ENCODE measurements around the gene RAI1.

Gene RAI1

GRCh38 chr17:17784657-17785267 lies 103.5 kb downstream of the RAI1 start:
- Histone ChIP-seq H3K27ac (ENCODE audit: insufficient read depth, low read length, poor library complexity, severe bottlenecking) (no peak overlapping the region), H3K36me3 (ENCODE audit: control insufficient read depth, insufficient read depth, low read length) (no peaks in the 10 kb centered on the region), H3K27me3 (replicated peaks; ENCODE audit: control insufficient read depth, insufficient read depth, low read length, poor library complexity, severe bottlenecking) (no peaks in the 10 kb centered on the region), H3K9me3 (ENCODE audit: control insufficient read depth, low read length) (no peaks in the 10 kb centered on the region), H3K4me1 (ENCODE audit: control insufficient read depth, insufficient read depth, low read length, poor library complexity, severe bottlenecking) (peaks cover 17% of the 10 kb centered on the region), H3K4me3 (ENCODE audit: insufficient read depth, low read depth, low read length, poor library complexity, severe bottlenecking) (no peak overlapping the region)
- DNase-seq: no peak

GRCh38 chr17:17785407-17785806 lies 104.1 kb downstream of the RAI1 start:
- Histone ChIP-seq H3K4me3 (ENCODE audit: insufficient read depth, low read depth, low read length, poor library complexity, severe bottlenecking) (no peak overlapping the region), H3K27me3 (replicated peaks; ENCODE audit: control insufficient read depth, insufficient read depth, low read length, poor library complexity, severe bottlenecking) (no peaks in the 10 kb centered on the region), H3K36me3 (ENCODE audit: control insufficient read depth, insufficient read depth, low read length) (no peaks in the 10 kb centered on the region), H3K4me1 (ENCODE audit: control insufficient read depth, insufficient read depth, low read length, poor library complexity, severe bottlenecking) (peaks cover 17% of the 10 kb centered on the region), H3K9me3 (ENCODE audit: control insufficient read depth, low read length) (no peaks in the 10 kb centered on the region), H3K27ac (ENCODE audit: insufficient read depth, low read length, poor library complexity, severe bottlenecking) (no peak overlapping the region)
- no peak for DNase-seq

GRCh38 chr17:17786998-17787397 lies 105.7 kb downstream of the RAI1 start:
- no peak for DNase-seq
- Histone ChIP-seq H3K27ac (ENCODE audit: insufficient read depth, low read length, poor library complexity, severe bottlenecking) (no peak overlapping the region), H3K9me3 (ENCODE audit: control insufficient read depth, low read length) (no peaks in the 10 kb centered on the region), H3K4me1 (ENCODE audit: control insufficient read depth, insufficient read depth, low read length, poor library complexity, severe bottlenecking) (peaks cover 14% of the 10 kb centered on the region), H3K27me3 (replicated peaks; ENCODE audit: control insufficient read depth, insufficient read depth, low read length, poor library complexity, severe bottlenecking) (no peaks in the 10 kb centered on the region), H3K36me3 (ENCODE audit: control insufficient read depth, insufficient read depth, low read length) (no peaks in the 10 kb centered on the region), H3K4me3 (ENCODE audit: insufficient read depth, low read depth, low read length, poor library complexity, severe bottlenecking) (no peak overlapping the region)

GRCh38 chr17:17787568-17787967 lies 106.3 kb downstream of the RAI1 start:
- H3K4me1 ChIP-seq (ENCODE audit: control insufficient read depth, insufficient read depth, low read length, poor library complexity, severe bottlenecking): peaks cover 9% of the 10 kb centered on the region
- H3K36me3 ChIP-seq (ENCODE audit: control insufficient read depth, insufficient read depth, low read length): no peaks in the 10 kb centered on the region
- no peak overlapping the region for H3K4me3 ChIP-seq (ENCODE audit: insufficient read depth, low read depth, low read length, poor library complexity, severe bottlenecking)
- no peaks in the 10 kb centered on the region for H3K27me3 ChIP-seq (replicated peaks; ENCODE audit: control insufficient read depth, insufficient read depth, low read length, poor library complexity, severe bottlenecking)
- H3K9me3 ChIP-seq (ENCODE audit: control insufficient read depth, low read length): no peaks in the 10 kb centered on the region
- H3K27ac ChIP-seq (ENCODE audit: insufficient read depth, low read length, poor library complexity, severe bottlenecking): no peak overlapping the region
- DNase-seq: no peak

- Histone ChIP-seq H3K27me3 (replicated peaks; ENCODE audit: control insufficient read depth, insufficient read depth, low read length, poor library complexity, severe bottlenecking) (no peaks in the 10 kb centered on the region), H3K4me3 (ENCODE audit: insufficient read depth, low read depth, low read length, poor library complexity, severe bottlenecking) (no peak overlapping the region), H3K27ac (ENCODE audit: insufficient read depth, low read length, poor library complexity, severe bottlenecking) (no peak overlapping the region), H3K9me3 (ENCODE audit: control insufficient read depth, low read length) (no peaks in the 10 kb centered on the region), H3K4me1 (ENCODE audit: control insufficient read depth, insufficient read depth, low read length, poor library complexity, severe bottlenecking) (peaks cover 15% of the 10 kb centered on the region), H3K36me3 (ENCODE audit: control insufficient read depth, insufficient read depth, low read length) (no peaks in the 10 kb centered on the region)
- DNase-seq: no peak
Observed at GRCh38 chr17:17788967-17789366, 107.7 kb downstream of the RAI1 start.

GRCh38 chr17:17789410-17789809 lies 108.2 kb downstream of the RAI1 start:
- H3K27ac ChIP-seq (ENCODE audit: insufficient read depth, low read length, poor library complexity, severe bottlenecking): no peak overlapping the region
- DNase-seq: no peak
- H3K4me1 ChIP-seq (ENCODE audit: control insufficient read depth, insufficient read depth, low read length, poor library complexity, severe bottlenecking): peaks cover 10% of the 10 kb centered on the region
- no peaks in the 10 kb centered on the region for H3K9me3 ChIP-seq (ENCODE audit: control insufficient read depth, low read length)
- H3K27me3 ChIP-seq (replicated peaks; ENCODE audit: control insufficient read depth, insufficient read depth, low read length, poor library complexity, severe bottlenecking): no peaks in the 10 kb centered on the region
- no peaks in the 10 kb centered on the region for H3K36me3 ChIP-seq (ENCODE audit: control insufficient read depth, insufficient read depth, low read length)
- H3K4me3 ChIP-seq (ENCODE audit: insufficient read depth, low read depth, low read length, poor library complexity, severe bottlenecking): no peak overlapping the region

- Histone ChIP-seq H3K27me3 (replicated peaks; ENCODE audit: control insufficient read depth, insufficient read depth, low read length, poor library complexity, severe bottlenecking) (no peaks in the 10 kb centered on the region), H3K4me1 (ENCODE audit: control insufficient read depth, insufficient read depth, low read length, poor library complexity, severe bottlenecking) (peaks cover 8% of the 10 kb centered on the region), H3K27ac (ENCODE audit: insufficient read depth, low read length, poor library complexity, severe bottlenecking) (no peak overlapping the region), H3K4me3 (ENCODE audit: insufficient read depth, low read depth, low read length, poor library complexity, severe bottlenecking) (no peak overlapping the region), H3K9me3 (ENCODE audit: control insufficient read depth, low read length) (no peaks in the 10 kb centered on the region), H3K36me3 (ENCODE audit: control insufficient read depth, insufficient read depth, low read length) (no peaks in the 10 kb centered on the region)
- DNase-seq: no peak
Observed at GRCh38 chr17:17789828-17790636, 108.8 kb downstream of the RAI1 start.

GRCh38 chr17:17790637-17791464 lies 109.6 kb downstream of the RAI1 start:
- Histone ChIP-seq H3K27me3 (replicated peaks; ENCODE audit: control insufficient read depth, insufficient read depth, low read length, poor library complexity, severe bottlenecking) (no peaks in the 10 kb centered on the region), H3K4me1 (ENCODE audit: control insufficient read depth, insufficient read depth, low read length, poor library complexity, severe bottlenecking) (peaks cover 8% of the 10 kb centered on the region), H3K36me3 (ENCODE audit: control insufficient read depth, insufficient read depth, low read length) (no peaks in the 10 kb centered on the region), H3K9me3 (ENCODE audit: control insufficient read depth, low read length) (no peaks in the 10 kb centered on the region), H3K4me3 (ENCODE audit: insufficient read depth, low read depth, low read length, poor library complexity, severe bottlenecking) (no peak overlapping the region), H3K27ac (ENCODE audit: insufficient read depth, low read length, poor library complexity, severe bottlenecking) (no peak overlapping the region)
- no peak for DNase-seq

- H3K36me3 ChIP-seq (ENCODE audit: control insufficient read depth, insufficient read depth, low read length): no peaks in the 10 kb centered on the region
- DNase-seq: no peak
- H3K27me3 ChIP-seq (replicated peaks; ENCODE audit: control insufficient read depth, insufficient read depth, low read length, poor library complexity, severe bottlenecking): no peaks in the 10 kb centered on the region
- H3K4me3 ChIP-seq (ENCODE audit: insufficient read depth, low read depth, low read length, poor library complexity, severe bottlenecking): no peak overlapping the region
- H3K27ac ChIP-seq (ENCODE audit: insufficient read depth, low read length, poor library complexity, severe bottlenecking): peak overlapping the region; percentile 13
- peaks cover 8% of the 10 kb centered on the region for H3K4me1 ChIP-seq (ENCODE audit: control insufficient read depth, insufficient read depth, low read length, poor library complexity, severe bottlenecking)
- no peaks in the 10 kb centered on the region for H3K9me3 ChIP-seq (ENCODE audit: control insufficient read depth, low read length)
Observed at GRCh38 chr17:17792037-17792550, 110.8 kb downstream of the RAI1 start.
